Activated T-helper 9 cell treated with anti-CD3 and anti-CD28 coated beads, Interleukin-2, amount 50 U/mL, for 16 hours (primary cell): ENCODE results near the gene TIMM17A.
"Not testable (repeated sequence)": the region's sequence is repeated elsewhere in the genome, so short reads cannot be mapped to it uniquely, and the experiment has no call there.

Experiments used
- DNase-seq: peaks from one replicate; pipeline ENCODE4 v3.0.0-alpha.2; 2020; ENCODE audit warnings: low read depth

Gene TIMM17A

GRCh38 chr1:202016022-202016810, 60.9 kb downstream of the TIMM17A start:
- DNase-seq: no peak

GRCh38 chr1:202016811-202017748, 61.8 kb downstream of the TIMM17A start:
- no peak for DNase-seq

DNA sequence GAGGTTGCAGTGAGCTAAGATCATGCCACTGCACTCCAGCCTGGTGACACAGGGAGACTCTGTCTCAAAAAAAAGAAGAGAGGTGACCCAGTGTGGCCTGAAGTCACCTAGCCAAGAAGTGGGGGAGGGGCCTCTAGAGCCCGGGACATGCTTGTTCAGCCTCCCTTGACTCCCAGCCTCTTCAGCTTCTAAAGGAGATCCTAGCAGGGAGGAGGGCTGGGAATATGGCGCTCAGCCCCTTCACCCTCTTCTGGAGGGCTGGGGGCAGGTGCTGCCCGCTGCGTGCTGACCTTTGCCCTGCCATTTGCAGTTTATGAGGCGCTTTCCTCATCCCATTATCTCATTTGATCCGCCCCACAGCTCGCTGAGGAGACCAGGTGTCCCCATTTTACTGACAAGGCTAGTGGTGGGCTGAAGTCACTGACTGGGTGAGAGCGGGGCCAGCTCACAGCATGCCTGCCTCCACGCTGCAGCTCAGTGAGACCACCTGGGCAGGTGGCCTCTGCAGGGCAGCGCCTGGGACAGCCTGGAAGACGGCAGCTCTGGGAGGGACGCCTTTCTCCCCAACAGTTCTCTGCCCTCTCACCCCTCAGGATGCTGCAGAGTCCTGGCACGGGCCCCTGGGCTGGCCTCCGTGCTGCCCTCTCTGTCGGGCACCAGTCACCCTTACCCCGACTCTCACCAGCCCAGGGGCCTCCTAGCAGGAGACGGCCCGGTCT, 62.6 kb downstream of the TIMM17A start:
- DNase-seq: no peak

GRCh38 chr1:202018468-202019234, 63.3 kb downstream of the TIMM17A start:
- no peak for DNase-seq

GRCh38 chr1:202019235-202019558, 63.9 kb downstream of the TIMM17A start:
- not testable (repeated sequence) for DNase-seq
